GM21390 (cell line): ENCODE measurements around the gene PAK3.

ENCODE experiments used
- ATAC-seq: cut with Tn5 transposase; IDR thresholded peaks from one replicate; pipeline ENCODE4 v1.9.1; 2021; ENCODE audit not compliant: unreplicated experiment

The PAK3 gene

DNA sequence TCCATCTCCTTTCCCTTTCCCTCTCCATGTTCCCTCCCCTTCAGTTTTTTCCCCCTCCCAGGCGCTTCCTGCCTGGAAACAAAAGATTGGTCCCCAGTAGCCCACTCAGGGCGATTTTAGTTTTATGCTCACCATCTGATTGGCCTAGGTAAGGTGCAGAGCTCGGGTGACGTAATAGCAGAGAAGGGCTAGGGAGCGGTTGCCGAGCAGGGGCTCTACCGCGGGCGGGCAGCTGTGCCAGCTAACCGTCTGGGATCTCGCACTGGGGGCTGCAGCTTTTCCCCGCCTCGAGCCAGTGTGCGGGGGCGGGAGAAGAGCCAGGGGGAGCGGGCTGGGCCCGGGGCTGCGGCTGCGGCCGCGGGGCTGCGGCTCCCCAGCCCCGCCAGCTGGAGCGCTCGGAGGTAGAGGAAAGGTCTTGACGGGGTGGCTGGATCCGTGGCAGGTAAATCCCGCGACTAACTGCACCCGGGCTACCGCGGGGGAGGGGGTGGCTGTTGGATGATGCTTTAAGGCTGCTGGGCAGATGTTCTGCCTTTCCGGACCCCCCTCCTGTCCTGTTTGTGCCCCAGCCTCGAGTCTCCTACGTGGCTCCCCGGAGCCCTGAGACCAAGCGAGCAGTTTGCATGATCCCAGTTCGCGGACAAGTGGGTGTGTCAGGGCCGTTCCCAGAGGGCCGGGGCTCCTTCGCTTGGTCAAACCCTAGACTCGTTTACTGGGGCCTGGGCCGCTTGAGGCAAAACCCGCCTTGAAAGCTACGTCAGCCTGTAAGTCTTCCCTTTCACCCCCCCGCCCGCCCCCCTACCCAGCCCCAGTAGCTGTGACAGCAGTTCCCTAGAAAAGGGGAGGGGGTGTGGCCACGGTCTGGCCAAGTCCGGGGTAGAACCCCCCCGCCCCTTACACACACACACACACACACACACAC lies at the start of gene PAK3:
Gene PAK3 (plus strand): TSS at position 218 of the 922 bp plus-strand sequence. CDS start 26,913 bp downstream, outside the sequence.
- ATAC-seq = peak; percentile 52

GRCh38 chrX:111047575-111047974 lies 48.4 kb upstream of the PAK3 start:
- no peak for ATAC-seq

GRCh38 chrX:111052478-111052877 lies 43.5 kb upstream of the PAK3 start:
- no peak for ATAC-seq

- no peak for ATAC-seq
Measured at GRCh38 chrX:111071542-111072277, 24.3 kb upstream of the PAK3 start.

DNA sequence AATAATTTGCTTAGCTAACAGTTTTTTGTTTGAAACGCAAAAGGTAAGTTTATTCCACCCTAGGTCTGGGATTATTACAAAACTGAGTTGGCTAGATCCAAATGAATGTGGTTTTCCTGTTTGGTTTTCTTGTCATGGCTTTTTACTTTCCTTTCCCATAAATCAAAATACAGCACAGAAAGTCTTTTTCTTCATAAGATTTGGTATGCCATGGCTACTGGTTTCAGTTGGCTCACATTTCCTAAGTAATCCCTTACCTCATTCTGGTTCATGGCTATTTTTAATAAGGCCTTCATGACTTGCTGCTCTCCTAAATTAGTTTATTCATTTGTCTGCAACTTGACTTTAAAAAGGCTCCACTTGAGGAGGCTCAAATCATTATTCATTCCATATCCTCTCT lies 12.9 kb upstream of the PAK3 start:
- ATAC-seq = no peak

GRCh38 chrX:111086591-111087006 lies 9.4 kb upstream of the PAK3 start:
- ATAC-seq = no peak

- ATAC-seq = no peak
Measured at GRCh38 chrX:111088628-111089027, 7.4 kb upstream of the PAK3 start.

- no peak for ATAC-seq
Measured at GRCh38 chrX:111090458-111090857, 5.5 kb upstream of the PAK3 start.

GRCh38 chrX:111098874-111099273 lies 2.9 kb downstream of the PAK3 start:
- peak; percentile 71 for ATAC-seq

GRCh38 chrX:111100191-111100590 lies 4.2 kb downstream of the PAK3 start:
- peak; percentile 59 for ATAC-seq

DNA sequence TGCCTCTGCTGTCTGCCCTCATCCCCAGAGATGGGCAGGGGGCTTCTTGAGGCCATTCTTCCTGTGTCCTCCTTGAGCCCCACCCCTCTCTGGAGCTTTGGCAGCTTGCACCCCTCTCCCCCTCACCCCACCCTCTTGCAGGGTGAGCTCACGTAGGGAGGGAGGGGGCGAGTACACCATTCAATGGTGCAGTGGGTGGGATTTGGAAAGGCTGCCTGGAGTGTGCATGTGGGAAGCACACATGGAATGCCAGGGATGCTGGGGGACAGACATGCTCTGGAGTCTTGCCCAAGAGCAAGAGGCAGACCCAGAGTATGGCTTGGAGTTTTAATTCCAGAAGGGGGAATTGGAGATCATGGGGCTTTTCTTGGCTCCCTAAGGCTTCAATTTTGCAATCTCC lies 5.6 kb downstream of the PAK3 start:
- ATAC-seq = no peak

DNA sequence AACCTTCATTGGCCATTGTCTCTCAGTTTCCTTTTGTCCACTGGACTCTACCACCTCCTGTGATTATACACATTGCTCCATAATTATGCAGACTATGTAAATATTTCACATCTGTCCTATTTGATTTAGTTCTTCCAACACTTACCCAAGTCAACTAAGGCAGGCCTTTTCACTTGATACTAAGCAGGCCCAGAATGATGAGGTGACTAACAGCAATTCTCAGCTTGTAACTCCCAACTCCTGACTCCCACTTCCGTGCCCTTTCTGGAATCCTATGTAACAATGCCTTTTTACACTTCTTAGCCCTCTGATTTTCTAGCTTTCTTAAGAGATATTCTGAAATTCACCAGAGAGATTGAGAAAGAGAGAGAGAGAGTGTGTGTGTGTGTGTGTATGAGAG lies 6.6 kb downstream of the PAK3 start:
- ATAC-seq = no peak

- no peak for ATAC-seq
Measured at GRCh38 chrX:111103246-111103645, 7.3 kb downstream of the PAK3 start.

GRCh38 chrX:111110098-111110775 lies 14.2 kb downstream of the PAK3 start:
- no peak for ATAC-seq

DNA sequence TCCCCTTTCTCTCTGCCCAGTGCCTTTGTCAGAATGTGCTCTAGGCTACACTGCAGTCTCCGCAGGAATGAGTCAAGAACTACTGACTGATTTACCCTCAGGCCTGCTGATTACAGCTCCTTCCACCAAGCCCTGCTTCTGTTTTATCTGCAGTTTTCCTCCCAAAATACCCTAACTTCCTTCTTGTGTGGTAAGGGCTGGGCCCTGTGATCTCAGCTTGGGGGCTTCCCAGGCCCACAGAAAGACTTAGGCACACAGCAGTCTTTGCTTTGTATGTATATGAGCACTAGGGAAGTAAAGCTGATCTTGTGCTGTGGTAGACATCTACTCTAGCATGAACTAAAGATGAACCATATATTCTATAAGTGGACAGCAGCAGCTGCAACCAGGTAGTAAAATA lies 18.8 kb downstream of the PAK3 start:
- ATAC-seq = no peak

DNA sequence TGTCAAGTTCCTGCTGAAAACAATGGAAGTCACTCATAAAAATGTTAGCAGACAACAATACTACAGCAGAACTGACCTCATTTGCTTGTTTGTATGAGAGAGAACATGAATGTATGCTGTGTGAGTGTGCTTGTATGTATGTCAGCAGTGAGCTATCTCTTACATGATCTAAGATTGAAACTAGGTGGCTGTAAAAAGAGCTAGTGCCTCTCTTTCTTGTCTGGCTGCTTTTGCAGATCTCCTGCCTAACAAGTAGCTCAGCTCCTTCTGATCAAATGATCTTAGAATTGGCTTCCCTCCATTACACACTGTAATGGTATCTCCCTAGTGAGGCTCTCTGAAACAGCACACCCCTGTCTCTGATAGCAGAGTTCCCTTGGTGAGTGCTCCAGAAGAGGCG lies 20.7 kb downstream of the PAK3 start:
- ATAC-seq = no peak

DNA sequence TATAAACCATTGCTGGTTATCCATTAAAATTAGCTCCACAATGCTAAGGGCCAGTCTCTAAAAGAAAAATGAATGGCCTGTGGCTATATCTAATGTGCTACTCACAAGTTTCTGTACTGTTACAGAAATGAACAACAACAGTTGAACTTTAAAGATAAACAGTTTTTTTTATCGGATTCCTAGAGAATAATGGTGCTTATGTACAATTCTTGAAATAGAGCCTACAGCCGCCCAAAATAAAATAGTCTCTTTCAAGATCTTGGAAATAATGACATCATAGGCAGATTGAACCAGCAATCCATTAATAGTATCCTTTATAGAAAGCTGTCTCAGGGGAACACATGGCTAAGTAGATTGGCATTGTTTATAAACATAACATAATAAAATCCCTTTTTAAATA lies 23.4 kb downstream of the PAK3 start:
- ATAC-seq = no peak

DNA sequence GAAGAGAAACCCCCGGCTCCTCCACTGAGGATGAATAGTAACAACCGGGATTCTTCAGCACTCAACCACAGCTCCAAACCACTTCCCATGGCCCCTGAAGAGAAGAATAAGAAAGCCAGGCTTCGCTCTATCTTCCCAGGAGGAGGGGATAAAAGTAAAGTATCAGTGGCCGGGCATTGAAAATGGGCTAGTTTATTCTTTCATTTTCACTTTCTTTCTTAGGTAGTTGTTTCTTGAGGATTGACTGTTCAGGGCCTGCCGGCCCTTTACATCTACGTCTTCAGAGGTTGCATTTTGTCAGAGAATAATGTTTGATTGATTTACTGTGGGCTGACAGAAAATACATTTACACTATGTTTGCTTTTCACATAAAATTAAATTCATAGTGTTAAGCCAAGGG lies 27.1 kb downstream of the PAK3 start:
- ATAC-seq = peak; percentile 67

DNA sequence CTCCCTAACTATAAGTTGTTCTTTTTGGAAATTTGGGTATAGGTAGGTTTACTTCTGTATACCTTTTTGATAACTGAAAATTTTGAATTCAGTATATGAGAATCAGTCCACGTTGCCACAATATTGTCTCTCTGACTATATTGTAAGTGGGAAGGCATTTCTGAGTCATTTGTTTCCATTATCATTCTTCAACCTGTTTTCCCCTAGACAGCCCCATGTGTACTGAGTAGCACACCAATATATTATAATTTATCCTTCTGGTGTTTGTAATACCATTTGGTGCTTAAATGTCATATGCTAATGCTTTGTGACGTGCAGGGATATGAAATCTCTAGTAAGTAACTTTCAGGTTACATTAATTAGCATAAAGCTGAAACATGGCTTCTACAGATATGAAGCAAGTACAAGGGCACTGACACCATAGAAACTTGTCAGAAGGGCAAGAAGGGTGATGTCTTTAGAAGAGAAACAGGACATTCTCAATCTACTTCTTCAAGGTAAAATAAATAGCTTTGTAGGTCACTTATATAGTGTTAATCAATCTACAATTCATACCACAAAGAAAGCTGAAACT lies 27.7 kb downstream of the PAK3 start:
- ATAC-seq = peak; percentile 27

GRCh38 chrX:111124418-111124817 lies 28.4 kb downstream of the PAK3 start:
- ATAC-seq = no peak

DNA sequence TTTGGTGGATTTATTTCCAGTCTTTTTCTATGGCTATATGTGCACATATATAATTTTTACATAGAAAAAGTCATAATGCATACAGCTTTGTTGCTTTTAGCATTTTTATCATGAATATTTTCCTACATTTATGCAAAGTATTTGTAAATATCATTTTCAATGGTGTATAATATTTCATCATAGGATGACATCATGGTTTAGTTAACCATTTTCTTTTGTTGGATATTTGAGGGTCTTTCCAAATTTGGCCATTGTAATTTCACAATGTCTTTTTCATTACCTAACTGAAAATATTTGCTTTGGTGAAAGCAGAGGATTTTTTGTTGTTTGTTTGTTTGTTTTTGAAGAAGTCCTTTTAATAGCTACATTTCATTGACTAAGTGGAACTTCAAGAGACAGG lies 31.0 kb downstream of the PAK3 start:
- no peak for ATAC-seq
